Activated CD4-positive, alpha-beta T cell treated with anti-CD3 and anti-CD28 coated beads, Interleukin-2, amount 10 ng/mL, durations not matched to agents 7 days and 5 days (primary cell): ENCODE data around the gene PFDN6. TPM values are rescaled to one million over a fixed set of nuclear protein-coding genes. Genes with fewer than 3 reads are reported as not detected.
A peak's percentile ranks its signal among the peaks of the same experiment; 100 is the strongest.

Experiments used
- CTCF ChIA-PET: fragments of 350-600 bp; sonication (Branson Sonifier 250); formaldehyde crosslinking; loops from one replicate; lab custom pipeline; 2021; ENCODE audit warnings: antibody characterized with exemption; lab: Charles Lee
- POLR2A ChIA-PET: fragments of 350-600 bp; sonication (Branson Sonifier 250); formaldehyde crosslinking; loops from one replicate; lab custom pipeline; 2021; ENCODE audit warnings: antibody characterized with exemption; lab: Charles Lee
- DNase-seq: peaks from one replicate; pipeline ENCODE4 v3.0.0-alpha.2; 2020
- H3K27ac Mint-ChIP-seq: one replicate; pipeline ENCODE4 v1.8.0; 2021; ENCODE audit warnings: mild to moderate bottlenecking, moderate library complexity, mixed read lengths
- H3K27me3 Mint-ChIP-seq: one replicate; pipeline ENCODE4 v1.8.0; 2021; ENCODE audit warnings: mixed read lengths
- H3K36me3 Mint-ChIP-seq: one replicate; pipeline ENCODE4 v1.8.0; 2021; ENCODE audit warnings: low read depth, mixed read lengths
- H3K4me1 Mint-ChIP-seq: one replicate; pipeline ENCODE4 v1.8.0; 2021; ENCODE audit warnings: mixed read lengths
- H3K4me3 Mint-ChIP-seq: one replicate; pipeline ENCODE4 v1.8.0; 2021; ENCODE audit warnings: mild to moderate bottlenecking, moderate library complexity, mixed read lengths
- H3K9me3 Mint-ChIP-seq: one replicate; pipeline ENCODE4 v1.8.0; 2021; ENCODE audit warnings: mixed read lengths
- total RNA-seq, 2 experiments: library from RNA; stranded (reverse); gene quantifications; one replicate each; pipeline ENCODE4 v1.2.3, GENCODE V29; 2021

PFDN6 gene
- total RNA-seq, 2 experiments from 2014 or later, result 57.0 to 67.2 TPM

- CTCF ChIA-PET, result interaction anchor here (0.7 to 2.7 kb wide), 9 partner anchors 7 to 450 kb away, joined by 3 to 19 read pairs (median 5); partner anchors contain the start of genes B3GALT4, RGL2, RING1 and RPS18
- H3K27me3 Mint-ChIP-seq, result no peaks in the 10 kb centered on the region
- POLR2A ChIA-PET, result interaction anchor here (0.7 to 2.3 kb wide), 3 partner anchors 11 to 408 kb away, joined by 3 to 11 read pairs (median 3); partner anchors contain the start of gene B3GALT4
- DNase-seq, result no peak
- H3K4me3 Mint-ChIP-seq, result peak overlapping the region; percentile 96
- peaks cover 44% of the 10 kb centered on the region for H3K4me1 Mint-ChIP-seq
- no peaks in the 10 kb centered on the region for H3K9me3 Mint-ChIP-seq
- peaks cover 37% of the 10 kb centered on the region for H3K36me3 Mint-ChIP-seq
- H3K27ac Mint-ChIP-seq, result peak overlapping the region; percentile 82
These were observed 1.1 kb upstream of the PFDN6 start for GRCh38 chr6:33288141-33288920.

- CTCF ChIA-PET, result interaction anchor here (0.7 to 2.7 kb wide), 8 partner anchors 9 to 41 kb away, joined by 3 to 19 read pairs (median 10); partner anchors contain the start of genes B3GALT4, RGL2, RPS18 and VPS52
These were observed 449 bp downstream of the PFDN6 start for GRCh38 chr6:33289784-33290315.

GRCh38 chr6:33290459-33290858 lies 1.1 kb downstream of the PFDN6 start:
- CTCF ChIA-PET, result interaction anchor here (1.0 to 2.2 kb wide), 3 partner anchors 9 to 54 kb away, joined by 3 to 12 read pairs (median 7); partner anchors contain the start of genes B3GALT4 and RGL2
- H3K27ac Mint-ChIP-seq, result peak overlapping the region; percentile 82

More at GRCh38 chr6:33289784-33290315, 449 bp downstream of the PFDN6 start:
- peaks cover 43% of the 10 kb centered on the region for H3K4me1 Mint-ChIP-seq
- peaks cover 39% of the 10 kb centered on the region for H3K36me3 Mint-ChIP-seq
- peak overlapping the region; percentile 96 for H3K4me3 Mint-ChIP-seq
- POLR2A ChIA-PET, result interaction anchor here (2.3 kb wide), 1 partner anchor 13 kb away, joined by 11 read pairs; the partner anchor contains the start of gene B3GALT4
- H3K9me3 Mint-ChIP-seq, result no peaks in the 10 kb centered on the region
- no peak for DNase-seq
- no peaks in the 10 kb centered on the region for H3K27me3 Mint-ChIP-seq
- H3K27ac Mint-ChIP-seq, result peak overlapping the region; percentile 82

GRCh38 chr6:33292996-33293682 lies 3.7 kb downstream of the PFDN6 start:
- ChIA-PET POLR2A (no interaction called here), CTCF (interaction anchor here (1.4 to 1.5 kb wide), 2 partner anchors 16 to 27 kb away, joined by 5 read pairs; partner anchors contain the start of gene B3GALT4)
- Mint-ChIP-seq H3K36me3 (peaks cover 32% of the 10 kb centered on the region), H3K4me3 (no peak overlapping the region), H3K9me3 (no peaks in the 10 kb centered on the region), H3K4me1 (peaks cover 42% of the 10 kb centered on the region), H3K27ac (no peak overlapping the region), H3K27me3 (no peaks in the 10 kb centered on the region)
- no peak for DNase-seq

More at GRCh38 chr6:33290459-33290858, 1.1 kb downstream of the PFDN6 start:
- Mint-ChIP-seq H3K4me3 (peak overlapping the region; percentile 96), H3K27me3 (no peaks in the 10 kb centered on the region), H3K4me1 (peaks cover 43% of the 10 kb centered on the region), H3K9me3 (no peaks in the 10 kb centered on the region), H3K36me3 (peaks cover 38% of the 10 kb centered on the region)
- POLR2A ChIA-PET, result no interaction called here
- no peak for DNase-seq

- no peak overlapping the region for H3K4me3 Mint-ChIP-seq
- no peak overlapping the region for H3K27ac Mint-ChIP-seq
- H3K36me3 Mint-ChIP-seq, result peaks cover 31% of the 10 kb centered on the region
- H3K9me3 Mint-ChIP-seq, result no peaks in the 10 kb centered on the region
- no peaks in the 10 kb centered on the region for H3K27me3 Mint-ChIP-seq
- DNase-seq, result no peak
- ChIA-PET CTCF (no interaction called here), POLR2A (no interaction called here)
- H3K4me1 Mint-ChIP-seq, result peaks cover 36% of the 10 kb centered on the region
These were observed 4.9 kb downstream of the PFDN6 start for GRCh38 chr6:33294086-33294823.

- peak overlapping the region; percentile 28 for H3K27ac Mint-ChIP-seq
- CTCF ChIA-PET, result interaction anchor here (1.0 to 2.1 kb wide), 3 partner anchors 11 to 47 kb away, joined by 3 to 11 read pairs (median 4); partner anchors contain the start of gene B3GALT4
These were observed 6.4 kb downstream of the PFDN6 start for GRCh38 chr6:33295621-33296369.

GRCh38 chr6:33296797-33297405 lies 7.5 kb downstream of the PFDN6 start:
- ChIA-PET CTCF (interaction anchor here (1.0 to 2.1 kb wide), 3 partner anchors 10 to 48 kb away, joined by 3 to 11 read pairs (median 4); partner anchors contain the start of gene B3GALT4), POLR2A (no interaction called here)
- no peak overlapping the region for H3K27ac Mint-ChIP-seq
- no peaks in the 10 kb centered on the region for H3K9me3 Mint-ChIP-seq
- no peak for DNase-seq
- H3K27me3 Mint-ChIP-seq, result no peaks in the 10 kb centered on the region
- H3K4me3 Mint-ChIP-seq, result peak overlapping the region; percentile 93
- peaks cover 45% of the 10 kb centered on the region for H3K36me3 Mint-ChIP-seq
- H3K4me1 Mint-ChIP-seq, result peaks cover 37% of the 10 kb centered on the region

More at GRCh38 chr6:33295621-33296369, 6.4 kb downstream of the PFDN6 start:
- Mint-ChIP-seq H3K4me3 (peak overlapping the region; percentile 25), H3K36me3 (peaks cover 43% of the 10 kb centered on the region), H3K4me1 (peaks cover 35% of the 10 kb centered on the region), H3K9me3 (no peaks in the 10 kb centered on the region), H3K27me3 (no peaks in the 10 kb centered on the region)
- POLR2A ChIA-PET, result interaction anchor here (0.6 kb wide), 1 partner anchor 14 kb away, joined by 3 read pairs; no protein-coding TSS in a partner anchor
- peak; percentile 4 for DNase-seq

GRCh38 chr6:33297406-33297955 lies 8.1 kb downstream of the PFDN6 start:
- ChIA-PET CTCF (interaction anchor here (0.6 to 2.1 kb wide), 2 partner anchors 20 to 93 kb away, joined by 3 to 11 read pairs; partner anchors contain the start of gene B3GALT4), POLR2A (no interaction called here)
- no peaks in the 10 kb centered on the region for H3K27me3 Mint-ChIP-seq
- no peaks in the 10 kb centered on the region for H3K9me3 Mint-ChIP-seq
- no peak for DNase-seq
- H3K36me3 Mint-ChIP-seq, result peaks cover 40% of the 10 kb centered on the region
- peaks cover 40% of the 10 kb centered on the region for H3K4me1 Mint-ChIP-seq
- peak overlapping the region; percentile 93 for H3K4me3 Mint-ChIP-seq
- no peak overlapping the region for H3K27ac Mint-ChIP-seq

GRCh38 chr6:33297956-33298772 lies 8.8 kb downstream of the PFDN6 start:
- H3K9me3 Mint-ChIP-seq, result no peaks in the 10 kb centered on the region
- peak overlapping the region; percentile 93 for H3K4me3 Mint-ChIP-seq
- H3K4me1 Mint-ChIP-seq, result peaks cover 40% of the 10 kb centered on the region
- POLR2A ChIA-PET, result interaction anchor here (1.6 kb wide), 1 partner anchor 21 kb away, joined by 8 read pairs; the partner anchor contains the start of gene B3GALT4
- peak; percentile 85 for DNase-seq
- H3K27ac Mint-ChIP-seq, result peak overlapping the region; percentile 98
- peaks cover 42% of the 10 kb centered on the region for H3K36me3 Mint-ChIP-seq
- H3K27me3 Mint-ChIP-seq, result no peaks in the 10 kb centered on the region
- CTCF ChIA-PET, result interaction anchor here (0.6 to 1.8 kb wide), 3 partner anchors 8 to 93 kb away, joined by 3 to 10 read pairs (median 7); partner anchors contain the start of genes B3GALT4 and PFDN6
